SIG-M5 (cell line): ENCODE data around the gene CORO2B.

Experiments used
- DNase-seq: peaks from one replicate; lab custom pipeline; 2025; lab: John Stamatoyannopoulos, UW

Gene CORO2B

DNA sequence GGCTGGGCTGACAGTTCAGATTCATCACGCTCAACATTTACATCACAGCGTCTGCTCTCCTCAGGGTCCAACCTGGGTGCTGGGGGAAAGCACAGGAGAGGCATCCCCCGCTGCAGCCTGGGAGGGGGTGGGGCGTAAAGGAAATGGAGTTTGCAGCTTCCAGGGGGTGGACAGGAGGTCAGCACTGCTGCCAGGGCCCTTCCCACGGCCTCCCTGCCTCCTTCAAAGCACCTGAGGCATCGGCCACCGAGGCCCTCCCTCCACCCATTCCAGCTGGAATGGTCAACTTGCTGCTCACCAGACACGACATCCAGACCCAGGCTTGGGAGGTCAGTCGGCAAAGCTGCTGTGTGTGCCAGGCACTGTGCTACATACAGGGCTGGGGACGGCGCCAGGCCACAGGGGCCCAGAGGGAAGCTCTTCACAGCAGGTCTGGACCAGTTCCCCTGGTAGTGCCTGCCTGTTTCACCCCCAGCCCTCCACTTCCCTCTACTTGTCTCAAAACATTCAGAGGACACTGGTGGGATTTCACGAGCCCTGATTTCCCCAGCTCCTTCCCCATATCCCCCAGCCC, 121.2 kb downstream of the CORO2B start:
- DNase-seq, result no peak

GRCh38 chr15:68700455-68701123, 121.8 kb downstream of the CORO2B start:
- DNase-seq, result no peak

DNA sequence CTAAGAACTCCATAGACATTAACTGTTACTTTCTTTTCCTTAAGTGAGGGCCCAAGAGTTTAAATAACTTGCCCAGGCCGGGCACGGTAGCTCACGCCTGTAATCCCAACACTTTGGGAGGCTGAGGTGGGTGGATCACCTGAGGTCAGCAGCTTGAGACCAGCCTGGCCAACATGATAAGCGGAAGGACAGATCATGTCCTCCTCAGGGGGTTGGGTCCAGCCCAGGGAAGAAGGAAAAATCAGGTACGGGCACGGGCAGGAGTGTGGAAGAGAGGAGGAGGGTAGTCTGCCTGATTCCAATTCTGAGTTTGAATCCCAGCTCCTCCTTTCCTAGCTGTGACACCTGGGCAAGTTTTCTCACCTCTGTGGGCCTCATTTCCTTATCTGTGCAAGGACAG, 123.1 kb downstream of the CORO2B start:
- no peak for DNase-seq

DNA sequence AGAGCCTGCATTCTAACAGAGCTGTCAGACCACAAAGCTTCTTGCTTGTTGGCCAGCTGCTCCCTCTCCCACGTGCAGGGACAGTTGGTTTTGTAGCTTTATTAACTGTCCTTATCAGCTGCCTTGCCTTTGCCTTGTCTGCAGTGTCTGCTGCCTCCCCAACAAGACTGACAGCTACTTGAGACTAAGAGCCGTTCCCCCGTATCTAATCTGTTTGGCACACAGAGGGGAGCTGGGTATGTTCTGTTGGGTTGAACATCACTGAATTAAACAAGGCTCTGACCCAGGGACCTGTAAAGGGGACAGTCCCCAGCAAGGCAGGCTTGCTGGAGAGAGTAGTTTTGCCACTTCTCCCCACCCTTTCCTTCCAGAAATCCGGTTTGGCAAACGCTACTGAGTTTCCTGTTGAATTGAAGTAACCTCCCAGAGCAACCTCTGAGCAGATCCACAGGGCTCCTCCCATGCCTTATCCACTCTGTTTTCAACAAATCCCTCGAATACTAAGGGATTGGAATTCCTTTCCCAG, 125.8 kb downstream of the CORO2B start:
- no peak for DNase-seq

GRCh38 chr15:68706256-68706655, 127.5 kb downstream of the CORO2B start:
- no peak for DNase-seq

DNA sequence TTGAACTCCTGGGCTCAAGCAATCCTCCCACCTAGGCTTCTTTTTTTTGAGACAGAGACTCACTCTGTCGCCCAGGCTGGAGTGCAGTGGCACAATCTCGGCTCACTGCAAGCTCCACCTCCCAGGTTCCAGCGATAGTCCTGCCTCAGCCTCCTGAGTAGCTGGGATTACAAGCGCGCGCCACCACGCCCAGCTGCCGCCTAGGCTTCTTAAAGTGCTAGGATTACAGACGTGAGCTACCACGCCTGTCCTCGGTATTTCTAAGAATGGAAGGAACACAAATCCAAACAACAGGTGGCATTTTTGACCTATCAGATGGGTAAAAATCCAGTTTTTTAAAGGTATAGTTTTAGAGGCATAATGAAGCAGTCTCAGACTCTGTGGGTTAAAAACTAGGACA, 128.1 kb downstream of the CORO2B start:
- DNase-seq, result no peak

DNA sequence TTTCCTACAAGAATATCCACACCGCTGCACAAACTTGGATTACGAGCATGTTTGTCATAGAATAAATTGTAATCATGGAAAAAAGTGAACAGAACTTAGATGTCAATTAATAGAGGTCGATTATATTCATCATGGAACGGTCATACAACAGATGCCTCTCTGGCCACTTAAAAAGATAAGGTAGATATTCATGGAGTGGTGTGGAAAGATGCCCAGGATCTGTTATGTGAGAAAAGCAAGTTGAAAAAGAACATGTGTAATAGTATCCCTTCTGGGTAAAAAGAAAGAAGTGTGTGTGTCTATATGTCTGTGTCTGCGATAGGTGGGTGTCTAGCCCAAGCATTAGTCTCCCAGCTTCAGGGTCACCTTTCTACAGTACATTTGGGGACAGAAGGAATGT, 128.6 kb downstream of the CORO2B start:
- no peak for DNase-seq

- DNase-seq, result no peak
These were observed 131.1 kb downstream of the CORO2B start for GRCh38 chr15:68709876-68710275.

DNA sequence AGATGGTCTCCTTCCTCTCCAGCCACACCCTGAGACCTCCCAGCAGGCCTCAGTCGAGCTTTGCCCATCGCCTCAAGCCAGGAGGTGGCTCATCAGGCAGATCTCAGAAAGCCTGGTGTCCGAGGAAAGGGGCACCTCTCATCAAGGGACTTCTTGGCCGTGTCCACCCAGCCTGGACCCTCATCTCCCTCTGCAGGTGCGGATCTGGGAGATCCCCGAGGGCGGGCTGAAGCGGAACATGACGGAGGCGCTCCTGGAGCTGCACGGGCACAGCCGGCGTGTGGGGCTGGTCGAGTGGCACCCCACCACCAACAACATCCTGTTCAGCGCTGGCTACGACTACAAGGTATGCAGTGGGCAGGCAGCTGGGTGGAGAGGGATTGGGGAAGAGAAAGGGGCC, 131.7 kb downstream of the CORO2B start:
- no peak for DNase-seq

DNA sequence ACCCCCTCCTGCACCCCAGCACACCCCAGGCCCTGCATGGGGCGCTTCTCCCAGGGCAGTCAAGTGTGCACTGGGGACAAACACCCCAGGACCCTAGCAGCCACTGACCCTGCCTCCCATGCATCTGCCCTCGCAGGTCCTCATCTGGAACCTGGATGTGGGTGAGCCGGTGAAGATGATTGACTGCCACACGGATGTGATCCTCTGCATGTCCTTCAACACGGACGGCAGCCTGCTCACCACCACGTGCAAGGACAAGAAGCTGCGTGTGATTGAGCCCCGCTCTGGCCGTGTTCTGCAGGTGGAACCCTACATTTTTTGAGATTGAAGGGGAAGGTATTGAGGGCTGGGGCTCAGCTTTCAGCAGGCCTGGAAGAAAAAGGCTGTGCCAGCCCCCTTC, 132.6 kb downstream of the CORO2B start:
- no peak for DNase-seq

DNA sequence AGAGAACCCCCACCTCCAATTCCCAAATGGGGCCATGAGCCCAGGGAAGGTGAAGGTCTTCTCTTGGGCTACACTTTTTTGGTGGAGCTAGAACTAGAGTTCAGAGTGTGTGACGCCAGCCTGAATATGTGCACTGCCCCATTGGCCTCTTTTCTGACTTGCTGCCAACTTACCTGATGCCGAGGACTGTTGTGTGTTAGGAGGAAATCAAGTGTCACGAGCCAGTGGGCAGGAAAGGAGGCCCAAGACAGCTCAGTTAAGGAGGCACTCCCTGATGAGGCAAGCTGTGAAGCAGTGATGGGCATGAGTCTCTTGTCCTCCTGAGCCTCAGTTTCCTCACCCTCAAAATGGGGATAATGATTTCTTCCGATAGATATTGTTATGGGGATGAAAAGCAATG, 134.1 kb downstream of the CORO2B start:
- no peak for DNase-seq

DNA sequence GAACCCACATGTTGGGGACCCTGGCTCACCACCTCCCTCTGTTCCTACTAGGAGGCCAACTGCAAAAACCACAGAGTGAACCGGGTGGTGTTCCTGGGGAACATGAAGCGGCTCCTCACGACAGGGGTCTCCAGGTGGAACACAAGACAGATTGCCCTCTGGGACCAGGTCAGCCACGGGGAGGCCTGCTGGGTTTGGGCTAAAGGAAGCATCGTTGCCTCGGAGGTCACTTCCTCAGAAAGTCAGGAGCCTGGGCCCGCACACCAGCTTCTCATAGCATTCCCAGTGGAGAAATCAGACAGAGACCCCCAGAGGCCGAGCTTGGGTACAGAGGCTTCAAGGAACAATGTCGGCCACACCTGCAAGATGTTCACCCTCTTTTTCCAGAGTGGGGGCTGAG, 135.1 kb downstream of the CORO2B start:
- no peak for DNase-seq

DNA sequence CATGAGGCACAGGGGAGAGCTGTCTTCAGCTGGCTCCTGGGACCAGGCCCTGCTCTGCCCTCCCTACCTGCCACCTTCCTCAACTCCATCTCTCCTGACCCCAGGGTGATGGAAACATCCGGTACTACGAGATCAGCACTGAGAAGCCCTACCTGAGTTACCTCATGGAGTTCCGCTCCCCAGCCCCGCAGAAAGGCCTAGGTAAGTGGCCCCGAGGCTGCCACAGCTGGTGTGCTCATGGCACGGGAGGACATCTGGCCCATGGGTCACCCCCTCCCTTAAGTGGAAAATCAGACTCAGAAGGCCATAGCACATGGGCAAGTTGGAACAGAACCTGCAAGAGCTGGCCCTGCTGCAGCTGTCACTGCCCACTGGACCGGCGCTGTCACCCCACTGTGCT, 136.3 kb downstream of the CORO2B start:
- DNase-seq, result no peak

DNA sequence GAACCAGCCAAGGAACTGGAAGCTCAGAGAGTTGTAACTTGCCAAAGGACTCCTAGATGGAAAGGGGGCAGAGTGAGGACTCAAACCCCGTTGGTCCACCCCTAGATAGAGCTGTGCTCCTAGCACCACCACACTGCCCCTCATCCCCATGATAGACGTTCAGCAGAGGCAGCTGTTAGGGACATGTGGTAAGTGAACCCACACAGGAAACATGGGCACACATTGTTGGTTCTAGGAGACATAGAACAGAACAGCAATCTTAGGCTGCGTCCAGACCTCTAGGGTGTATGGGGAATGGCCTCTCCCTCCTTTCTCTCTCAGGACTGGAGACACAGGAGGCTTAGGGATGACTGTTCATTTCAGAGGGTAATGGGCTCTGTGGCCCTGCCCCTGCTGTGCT, 139.2 kb downstream of the CORO2B start:
- DNase-seq, result no peak

DNA sequence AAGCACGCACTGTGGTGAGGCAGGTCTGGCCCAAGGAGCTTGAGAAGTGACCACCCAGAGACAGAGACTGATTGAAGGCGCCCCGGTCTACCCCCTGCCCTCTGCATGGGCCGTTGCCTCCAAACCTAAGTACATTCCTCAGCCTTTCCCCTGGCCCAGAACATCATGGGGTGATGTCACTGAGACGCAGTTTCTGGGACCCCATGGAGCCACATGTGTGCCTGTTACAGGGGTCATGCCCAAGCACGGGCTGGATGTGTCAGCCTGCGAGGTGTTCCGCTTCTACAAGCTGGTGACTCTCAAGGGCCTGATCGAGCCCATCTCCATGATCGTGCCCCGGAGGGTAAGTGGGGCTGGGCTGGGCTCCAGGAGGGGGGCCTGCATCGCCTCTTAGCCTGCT, 139.7 kb downstream of the CORO2B start:
- DNase-seq, result no peak

- no peak for DNase-seq
These were observed 140.3 kb downstream of the CORO2B start for GRCh38 chr15:68719051-68719450.

- no peak for DNase-seq
These were observed 140.9 kb downstream of the CORO2B start for GRCh38 chr15:68719672-68720071.

- no peak for DNase-seq
These were observed 143.1 kb downstream of the CORO2B start for GRCh38 chr15:68721886-68722285.

GRCh38 chr15:68725736-68726135, 146.9 kb downstream of the CORO2B start:
- DNase-seq, result peak; percentile 32

- DNase-seq, result no peak
These were observed 147.5 kb downstream of the CORO2B start for GRCh38 chr15:68726246-68726645.

- DNase-seq, result no peak
These were observed 151.1 kb downstream of the CORO2B start for GRCh38 chr15:68729789-68730411.

DNA sequence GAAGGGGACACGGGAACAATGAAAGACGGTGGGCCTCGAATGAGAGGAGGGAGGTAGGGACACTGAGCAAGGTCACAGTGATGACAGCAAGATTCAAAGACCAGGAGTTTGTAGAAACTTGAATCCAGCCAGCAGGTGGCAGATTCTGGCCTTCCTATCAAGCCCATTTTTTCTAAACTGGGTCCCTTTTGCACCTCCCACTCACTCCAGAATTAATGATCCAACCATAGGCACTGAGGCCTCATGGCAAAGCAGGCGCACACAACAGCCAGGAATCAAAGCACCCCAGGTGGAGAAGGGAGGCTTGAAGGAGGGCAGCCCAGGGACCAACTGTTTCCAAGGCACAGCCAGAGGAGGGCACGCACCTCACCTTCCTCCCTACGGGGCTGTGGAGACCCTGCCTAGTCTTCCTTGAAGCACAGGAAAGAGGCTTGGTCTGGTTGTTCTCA, 151.7 kb downstream of the CORO2B start:
- no peak for DNase-seq
